Mesendoderm (in vitro differentiated cells): ENCODE data around the gene HSPA1A.
"Not testable (repeated sequence)": the region's sequence is repeated elsewhere in the genome, so short reads cannot be mapped to it uniquely, and the experiment has no call there.

Experiments used
- DNase-seq: peaks from one replicate; pipeline ENCODE4 v3.0.0; 2013
- H2AK5ac ChIP-seq: 2 replicates; pipeline ENCODE4 v1.6.1; 2013; ENCODE audit warnings: low read length, inconsistent platforms
- H2BK120ac ChIP-seq: 2 replicates; pipeline ENCODE4 v1.6.1; 2013; ENCODE audit warnings: low read depth, mild to moderate bottlenecking, low read length, moderate library complexity, mixed read lengths
- H2BK15ac ChIP-seq: replicated peaks from 2 replicates; pipeline ENCODE4 v1.6.1; 2013; ENCODE audit warnings: low read depth, mild to moderate bottlenecking, moderate library complexity
- H2BK5ac ChIP-seq: 2 replicates; pipeline ENCODE4 v1.6.1; 2013; ENCODE audit warnings: low read length, inconsistent platforms
- H3K18ac ChIP-seq: 2 replicates; pipeline ENCODE4 v1.6.1; 2013; ENCODE audit warnings: mild to moderate bottlenecking, low read length, mixed read lengths
- H3K23ac ChIP-seq: one replicate; pipeline ENCODE4 v1.6.1; 2013; ENCODE audit warnings: low read length
- H3K27ac ChIP-seq: 2 replicates; pipeline ENCODE4 v1.5.1; 2013; ENCODE audit warnings: low read depth, mild to moderate bottlenecking, inconsistent platforms, low read length, moderate library complexity
- H3K27me3 ChIP-seq: 2 replicates; pipeline ENCODE4 v1.6.1; 2013; ENCODE audit warnings: low read length, control low read depth, mild to moderate bottlenecking, inconsistent platforms; ENCODE audit not compliant: insufficient read depth, poor library complexity
- H3K36me3 ChIP-seq: 2 replicates; pipeline ENCODE4 v1.6.1; 2013; ENCODE audit warnings: low read length, inconsistent platforms; ENCODE audit not compliant: control insufficient read depth, insufficient read depth
- H3K4ac ChIP-seq: one replicate; pipeline ENCODE4 v1.6.1; 2013; ENCODE audit warnings: low read depth, mild to moderate bottlenecking, low read length, moderate library complexity
- H3K4me1 ChIP-seq: 2 replicates; pipeline ENCODE4 v1.6.1; 2013; ENCODE audit warnings: low read depth, low read length, inconsistent platforms; ENCODE audit not compliant: control insufficient read depth
- H3K4me2 ChIP-seq: 2 replicates; pipeline ENCODE4 v1.6.1; 2013; ENCODE audit warnings: low read length
- H3K4me3 ChIP-seq: 2 replicates; pipeline ENCODE4 v1.5.1; 2013; ENCODE audit warnings: mild to moderate bottlenecking, low read length
- H3K56ac ChIP-seq: one replicate; pipeline ENCODE4 v1.6.1; 2013; ENCODE audit warnings: low read length
- H3K79me1 ChIP-seq: 2 replicates; pipeline ENCODE4 v1.6.1; 2013; ENCODE audit warnings: low read length, inconsistent platforms
- H3K79me2 ChIP-seq: 2 replicates; pipeline ENCODE4 v1.6.1; 2013; ENCODE audit warnings: mild to moderate bottlenecking, low read length; ENCODE audit not compliant: control insufficient read depth, insufficient read depth
- H3K9ac ChIP-seq: 2 replicates; pipeline ENCODE4 v1.6.1; 2013; ENCODE audit warnings: low read length, inconsistent platforms
- H4K5ac ChIP-seq: one replicate; pipeline ENCODE4 v1.6.1; 2013; ENCODE audit warnings: low read length
- H4K8ac ChIP-seq: one replicate; pipeline ENCODE4 v1.6.1; 2013; ENCODE audit warnings: low read depth, mild to moderate bottlenecking, control low read depth, low read length, moderate library complexity
- WGBS: extraction: QIAGEN DNeasy Blood & Tissue Kit; methylation state at CpG from one replicate; pipeline ENCODE4 v1.1.7; 2013; ENCODE audit warnings: low lambda C conversion rate, missing lambda C conversion rate; ENCODE audit not compliant: insufficient coverage; ENCODE audit errors: extremely low coverage; 5-methylcytosine and 5-hydroxymethylcytosine counted together

The HSPA1A gene

DNA sequence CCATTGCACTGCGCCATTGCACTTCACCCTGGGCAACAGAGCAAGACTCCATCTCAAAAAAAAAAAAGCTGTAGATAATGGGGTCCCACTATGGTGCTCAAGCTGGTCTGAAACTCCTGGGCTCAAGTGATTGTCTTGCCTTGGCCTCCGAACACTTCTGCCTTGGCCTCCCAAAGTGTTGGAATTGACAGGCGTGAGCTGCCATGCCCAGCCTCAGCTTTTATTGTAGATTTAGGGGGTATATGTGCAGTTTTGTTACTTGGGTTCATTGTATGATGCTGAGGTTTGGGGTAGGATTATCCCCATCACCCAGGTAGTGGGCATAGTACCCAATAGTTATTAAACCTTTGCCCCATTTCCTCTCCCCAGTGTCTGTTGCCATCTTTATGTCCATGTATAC lies 23.6 kb downstream of the HSPA1A start:
- Histone ChIP-seq H3K79me2 (peaks cover 45% of the 10 kb centered on the region), H3K79me1 (peaks cover 9% of the 10 kb centered on the region), H2BK15ac (no peak overlapping the region), H3K4ac (no peak overlapping the region), H3K27ac (no peak overlapping the region), H3K36me3 (peaks cover 31% of the 10 kb centered on the region), H3K4me2 (peak overlapping the region; percentile 18), H3K56ac (no peak overlapping the region), H4K5ac (no peak overlapping the region), H3K18ac (no peak overlapping the region), H3K23ac (no peak overlapping the region), H2BK5ac (no peak overlapping the region), H3K27me3 (no peaks in the 10 kb centered on the region), H4K8ac (no peak overlapping the region), H3K9ac (peak overlapping the region; percentile 22), H3K4me1 (no peaks in the 10 kb centered on the region), H2AK5ac (no peak overlapping the region), H2BK120ac (no peak overlapping the region), H3K4me3 (no peak overlapping the region)
- WGBS: no CpG with 5 or more reads among the region's 3 CpGs
- DNase-seq: no peak

DNA sequence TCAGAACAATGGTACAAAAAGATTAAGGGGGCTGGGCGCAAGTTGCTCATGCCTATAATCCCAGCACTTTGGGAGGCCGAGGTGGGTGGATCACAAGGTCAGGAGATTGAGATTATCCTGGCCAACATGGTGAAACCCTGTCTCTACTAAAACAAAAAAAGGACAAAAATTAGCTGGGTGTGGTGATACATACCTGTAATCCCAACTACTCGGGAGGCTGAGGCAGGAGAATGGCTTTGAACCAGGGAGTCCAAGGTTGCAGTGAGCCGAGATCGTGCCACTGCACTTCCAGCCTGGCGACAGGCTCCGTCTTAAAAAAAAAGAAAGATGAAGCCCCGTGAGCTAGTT lies 24.4 kb downstream of the HSPA1A start:
- not testable (repeated sequence) for H3K4me1 ChIP-seq, H3K18ac ChIP-seq, H2BK15ac ChIP-seq, H3K27me3 ChIP-seq, H2BK120ac ChIP-seq, H3K56ac ChIP-seq, H3K9ac ChIP-seq, H3K4ac ChIP-seq, H2AK5ac ChIP-seq, H4K8ac ChIP-seq, H2BK5ac ChIP-seq, H3K79me1 ChIP-seq, H3K27ac ChIP-seq, H3K4me2 ChIP-seq, H4K5ac ChIP-seq, H3K4me3 ChIP-seq, DNase-seq, H3K23ac ChIP-seq
- peaks cover 31% of the 10 kb centered on the region for H3K36me3 ChIP-seq
- H3K79me2 ChIP-seq: peaks cover 45% of the 10 kb centered on the region
- WGBS: no CpG with 5 or more reads among the region's 8 CpGs

DNA sequence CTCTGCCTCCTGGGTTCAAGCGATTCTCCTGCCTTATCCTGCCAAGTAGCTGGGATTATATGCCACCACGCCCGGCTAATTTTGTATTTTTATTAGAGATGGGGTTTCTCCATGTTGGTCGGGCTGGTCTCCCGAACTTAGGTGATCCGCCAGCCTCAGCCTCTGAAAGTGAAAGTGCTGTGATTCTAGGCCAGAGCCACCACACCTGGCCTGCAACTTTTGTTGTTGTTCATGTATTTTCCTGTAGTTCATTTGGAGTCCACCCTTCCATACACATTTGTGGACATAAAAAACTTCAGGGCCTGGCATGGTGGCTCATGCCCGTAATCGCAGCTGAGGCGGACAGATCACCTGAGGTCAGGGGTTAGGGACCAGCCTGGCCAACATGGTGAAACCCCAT lies 26.7 kb downstream of the HSPA1A start:
- Histone ChIP-seq H3K4me2 (no peak overlapping the region), H4K8ac (no peak overlapping the region), H3K9ac (no peak overlapping the region), H4K5ac (no peak overlapping the region), H3K4ac (no peak overlapping the region), H3K79me2 (peaks cover 22% of the 10 kb centered on the region), H2BK15ac (no peak overlapping the region), H3K23ac (no peak overlapping the region), H3K27ac (no peak overlapping the region), H3K36me3 (peaks cover 27% of the 10 kb centered on the region), H3K4me1 (no peaks in the 10 kb centered on the region), H2AK5ac (no peak overlapping the region), H3K27me3 (no peaks in the 10 kb centered on the region), H2BK5ac (no peak overlapping the region), H3K79me1 (peaks cover 9% of the 10 kb centered on the region), H3K56ac (no peak overlapping the region), H2BK120ac (no peak overlapping the region), H3K4me3 (no peak overlapping the region), H3K18ac (no peak overlapping the region)
- no peak for DNase-seq
- WGBS: no CpG with 5 or more reads among the region's 9 CpGs

DNA sequence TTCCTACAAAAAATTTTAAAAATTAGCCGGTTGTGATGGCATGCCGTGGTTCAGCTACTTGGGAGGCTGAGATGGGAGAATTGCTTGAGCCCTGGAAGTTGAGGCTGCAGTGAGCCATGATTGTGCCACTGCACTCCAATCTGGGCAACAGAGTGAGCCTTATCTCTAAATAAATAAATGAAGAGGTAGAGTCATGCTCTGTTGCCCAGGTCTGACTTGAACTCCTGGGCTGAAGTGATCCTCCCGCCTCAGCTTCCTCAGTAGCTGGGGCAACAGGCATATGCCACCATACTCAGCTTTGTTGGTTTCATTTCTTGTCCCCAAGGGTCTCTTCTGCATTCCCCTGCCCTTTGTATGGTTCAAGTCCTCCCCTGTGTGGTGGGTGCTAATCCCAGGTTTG lies 29.2 kb downstream of the HSPA1A start:
- H3K9ac ChIP-seq: no peak overlapping the region
- H3K18ac ChIP-seq: no peak overlapping the region
- H3K36me3 ChIP-seq: peaks cover 9% of the 10 kb centered on the region
- H4K5ac ChIP-seq: no peak overlapping the region
- H2BK120ac ChIP-seq: no peak overlapping the region
- no peak overlapping the region for H2BK5ac ChIP-seq
- H3K4me3 ChIP-seq: no peak overlapping the region
- H3K56ac ChIP-seq: no peak overlapping the region
- no peak overlapping the region for H3K23ac ChIP-seq
- H2AK5ac ChIP-seq: no peak overlapping the region
- WGBS: no CpG with 5 or more reads among the region's 3 CpGs
- no peaks in the 10 kb centered on the region for H3K79me1 ChIP-seq
- no peak overlapping the region for H3K4ac ChIP-seq
- no peaks in the 10 kb centered on the region for H3K79me2 ChIP-seq
- no peaks in the 10 kb centered on the region for H3K4me1 ChIP-seq
- no peak overlapping the region for H2BK15ac ChIP-seq
- no peak overlapping the region for H3K27ac ChIP-seq
- no peak for DNase-seq
- H3K4me2 ChIP-seq: no peak overlapping the region
- no peaks in the 10 kb centered on the region for H3K27me3 ChIP-seq
- no peak overlapping the region for H4K8ac ChIP-seq

DNA sequence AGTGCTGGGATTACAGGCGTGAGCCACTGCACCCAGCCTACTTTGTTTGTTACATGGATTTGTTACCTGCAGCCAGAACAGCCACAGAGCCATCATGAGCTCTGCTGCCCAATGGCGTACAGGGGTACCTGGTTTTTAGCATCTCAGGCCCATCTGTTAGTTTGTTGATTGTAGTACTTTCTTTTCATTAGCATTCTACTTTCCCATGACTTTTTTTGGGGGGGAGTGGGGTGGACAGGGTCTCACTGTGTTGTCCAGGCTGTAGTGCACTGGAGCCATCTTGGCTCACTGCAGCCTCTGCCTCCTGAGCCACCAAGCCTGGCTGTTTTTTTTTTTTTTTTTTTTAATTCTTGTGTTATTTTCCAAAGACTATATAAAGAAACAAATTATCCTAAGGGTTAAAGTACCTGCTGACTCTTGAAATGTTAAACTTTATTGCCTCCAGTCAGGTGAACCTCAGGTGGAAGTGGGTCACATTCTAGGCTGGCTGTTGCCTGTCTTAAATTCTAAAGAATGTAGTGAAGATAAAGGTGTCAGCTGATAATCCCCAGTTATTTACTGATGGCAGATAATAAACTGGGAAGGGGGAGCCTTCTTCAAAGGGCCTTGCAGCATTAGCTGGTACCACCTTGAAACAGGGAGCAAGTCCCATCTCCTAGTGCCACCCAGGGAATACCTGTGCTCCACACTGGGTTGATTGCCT lies 32.1 kb downstream of the HSPA1A start:
- H3K27ac ChIP-seq: no peak overlapping the region

More for the DNA sequence above, 32.1 kb downstream of the HSPA1A start:
- Histone ChIP-seq H2BK15ac (no peak overlapping the region), H3K9ac (no peak overlapping the region), H3K23ac (no peak overlapping the region), H4K8ac (no peak overlapping the region), H2BK120ac (no peak overlapping the region), H3K18ac (no peak overlapping the region), H3K79me2 (no peaks in the 10 kb centered on the region), H3K4me3 (no peak overlapping the region), H3K56ac (no peak overlapping the region), H3K27me3 (no peaks in the 10 kb centered on the region), H3K4me2 (no peak overlapping the region), H2BK5ac (no peak overlapping the region), H4K5ac (no peak overlapping the region), H3K4ac (no peak overlapping the region), H3K79me1 (no peaks in the 10 kb centered on the region), H2AK5ac (no peak overlapping the region), H3K36me3 (no peaks in the 10 kb centered on the region), H3K4me1 (no peaks in the 10 kb centered on the region)
- DNase-seq: peak; percentile 52
- no CpG with 5 or more reads among the region's 2 CpGs for WGBS
